ENCODE results near the gene HIPK3. TPM values are rescaled to one million over a fixed set of nuclear protein-coding genes. Genes with fewer than 3 reads are reported as not detected.
"Not testable (repeated sequence)": the region's sequence is repeated elsewhere in the genome, so short reads cannot be mapped to it uniquely, and the experiment has no call there.

HIPK3 gene
- total RNA-seq, 2 donors from 2014 or later, result 31.9 to 36.5 TPM

DNA sequence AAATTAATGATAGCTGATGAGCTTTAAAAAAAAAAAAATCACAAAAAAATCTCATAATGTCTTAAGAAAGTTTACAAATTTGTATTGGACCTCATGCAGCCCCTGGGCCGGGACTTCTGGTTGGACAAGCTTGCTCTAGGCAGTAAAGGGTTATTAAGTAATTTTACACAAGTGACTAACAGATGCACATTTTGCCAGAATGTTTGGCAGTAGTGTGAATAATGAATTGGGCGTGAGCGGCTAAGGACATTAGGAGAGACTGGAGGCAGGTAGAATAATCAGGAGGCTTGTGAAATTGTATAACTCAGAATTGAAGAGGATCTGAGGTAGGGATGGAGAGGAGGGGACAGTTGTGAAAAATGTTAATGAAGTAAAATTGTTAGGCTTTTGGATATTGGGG, 77.4 kb downstream of the HIPK3 start:
- no peak for ATAC-seq (replicated peaks)
- peaks cover 22% of the 10 kb centered on the region for H3K36me3 Mint-ChIP-seq (ENCODE audit: low read depth)
- no peak overlapping the region for H3K27ac Mint-ChIP-seq
- no peaks in the 10 kb centered on the region for H3K9me3 Mint-ChIP-seq
- H3K27me3 Mint-ChIP-seq, result no peaks in the 10 kb centered on the region
- H3K4me1 Mint-ChIP-seq, result no peaks in the 10 kb centered on the region
- no peak overlapping the region for H3K4me3 Mint-ChIP-seq

DNA sequence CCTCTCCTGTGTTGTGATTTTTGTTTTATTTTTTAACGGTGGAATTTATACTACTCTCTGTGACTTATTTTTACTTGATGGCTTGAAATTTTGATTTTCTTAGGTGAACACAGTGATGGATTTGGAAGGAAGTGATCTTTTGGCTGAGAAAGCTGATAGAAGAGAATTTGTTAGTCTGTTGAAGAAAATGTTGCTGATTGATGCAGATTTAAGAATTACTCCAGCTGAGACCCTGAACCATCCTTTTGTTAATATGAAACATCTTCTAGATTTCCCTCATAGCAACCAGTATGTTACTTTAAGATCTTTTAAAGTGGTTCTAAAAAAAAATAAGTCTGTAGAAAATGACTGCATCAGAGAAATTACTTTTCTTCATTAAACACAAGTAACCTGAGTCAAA, 82.1 kb downstream of the HIPK3 start:
- ATAC-seq (replicated peaks), result no peak
- Mint-ChIP-seq H3K27ac (no peak overlapping the region), H3K36me3 (ENCODE audit: low read depth) (peaks cover 40% of the 10 kb centered on the region), H3K9me3 (no peaks in the 10 kb centered on the region), H3K4me1 (no peaks in the 10 kb centered on the region), H3K4me3 (no peak overlapping the region), H3K27me3 (no peaks in the 10 kb centered on the region)

DNA sequence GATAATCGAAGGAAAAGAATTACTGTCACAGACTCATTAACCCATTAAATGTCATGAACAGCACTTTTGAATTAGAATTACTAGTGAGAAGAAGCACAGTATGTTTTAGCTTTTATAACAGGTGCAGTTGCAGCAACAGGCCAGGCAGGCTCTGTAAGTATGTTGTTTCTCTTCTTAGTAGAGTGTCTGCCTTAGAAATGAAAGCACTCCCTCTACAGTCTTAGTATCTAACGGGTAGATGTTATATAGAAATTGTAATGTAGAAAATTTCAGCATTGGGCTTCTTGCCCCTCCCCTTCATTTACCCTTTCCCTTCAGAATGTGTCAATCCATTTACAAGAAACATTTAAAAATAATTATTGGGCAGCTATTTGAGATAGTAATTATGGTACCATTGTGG, 87.4 kb downstream of the HIPK3 start:
- ATAC-seq (replicated peaks), result no peak
- Mint-ChIP-seq H3K36me3 (ENCODE audit: low read depth) (peaks cover 69% of the 10 kb centered on the region), H3K27me3 (no peaks in the 10 kb centered on the region), H3K4me1 (no peaks in the 10 kb centered on the region), H3K9me3 (no peaks in the 10 kb centered on the region), H3K27ac (no peak overlapping the region), H3K4me3 (no peak overlapping the region)

DNA sequence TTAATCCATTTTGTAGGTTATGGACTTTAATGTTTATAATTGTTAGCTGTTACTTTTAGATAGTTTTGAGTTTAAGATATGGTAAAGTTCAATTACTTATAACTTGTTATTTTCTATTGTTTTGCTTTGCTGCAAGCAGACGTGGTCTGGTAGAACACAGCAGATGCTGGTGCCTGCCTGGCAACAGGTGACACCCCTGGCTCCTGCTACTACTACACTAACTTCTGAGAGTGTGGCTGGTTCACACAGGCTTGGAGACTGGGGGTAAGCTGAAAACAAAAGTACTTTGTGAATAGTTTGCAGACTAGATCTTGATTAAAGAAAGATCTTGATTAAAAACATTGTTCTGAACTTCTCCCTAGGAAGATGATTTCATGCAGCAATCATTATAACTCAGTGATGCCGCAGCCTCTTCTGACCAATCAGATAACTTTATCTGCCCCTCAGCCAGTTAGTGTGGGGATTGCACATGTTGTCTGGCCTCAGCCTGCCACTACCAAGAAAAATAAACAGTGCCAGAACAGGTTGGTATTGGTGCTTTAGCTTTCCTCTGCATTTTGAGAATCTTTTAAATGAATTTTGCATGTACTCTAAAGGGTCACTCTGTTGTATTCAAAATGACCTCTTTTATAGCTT, 90.4 kb downstream of the HIPK3 start:
- no peaks in the 10 kb centered on the region for H3K4me1 Mint-ChIP-seq
- H3K27me3 Mint-ChIP-seq, result no peaks in the 10 kb centered on the region
- ATAC-seq (replicated peaks), result no peak
- no peak overlapping the region for H3K4me3 Mint-ChIP-seq
- peaks cover 73% of the 10 kb centered on the region for H3K36me3 Mint-ChIP-seq (ENCODE audit: low read depth)
- no peak overlapping the region for H3K27ac Mint-ChIP-seq
- H3K9me3 Mint-ChIP-seq, result no peaks in the 10 kb centered on the region

DNA sequence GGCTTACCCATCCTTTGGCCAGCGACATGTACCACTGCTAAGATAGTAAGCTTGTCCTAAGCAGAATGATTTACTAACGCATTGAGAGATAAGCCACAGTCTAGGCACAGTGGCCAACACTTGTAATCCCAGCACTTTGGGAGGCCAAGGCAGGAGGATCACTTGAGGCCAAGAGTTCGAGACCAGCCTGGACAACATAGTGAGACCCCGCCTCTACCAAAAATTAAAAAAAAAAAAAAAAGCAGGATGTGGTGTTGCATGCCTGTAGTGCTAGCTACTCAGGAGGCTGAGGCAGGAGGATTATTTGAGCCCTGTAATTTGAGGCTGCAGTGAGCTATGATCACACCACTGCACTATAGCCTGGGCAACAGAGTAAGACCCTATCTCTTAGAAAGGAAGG, 93.1 kb downstream of the HIPK3 start:
- no peaks in the 10 kb centered on the region for H3K9me3 Mint-ChIP-seq
- no peaks in the 10 kb centered on the region for H3K27me3 Mint-ChIP-seq
- peaks cover 98% of the 10 kb centered on the region for H3K36me3 Mint-ChIP-seq (ENCODE audit: low read depth)
- ATAC-seq (replicated peaks), result no peak
- H3K27ac Mint-ChIP-seq, result no peak overlapping the region
- H3K4me1 Mint-ChIP-seq, result no peaks in the 10 kb centered on the region
- H3K4me3 Mint-ChIP-seq, result no peak overlapping the region

DNA sequence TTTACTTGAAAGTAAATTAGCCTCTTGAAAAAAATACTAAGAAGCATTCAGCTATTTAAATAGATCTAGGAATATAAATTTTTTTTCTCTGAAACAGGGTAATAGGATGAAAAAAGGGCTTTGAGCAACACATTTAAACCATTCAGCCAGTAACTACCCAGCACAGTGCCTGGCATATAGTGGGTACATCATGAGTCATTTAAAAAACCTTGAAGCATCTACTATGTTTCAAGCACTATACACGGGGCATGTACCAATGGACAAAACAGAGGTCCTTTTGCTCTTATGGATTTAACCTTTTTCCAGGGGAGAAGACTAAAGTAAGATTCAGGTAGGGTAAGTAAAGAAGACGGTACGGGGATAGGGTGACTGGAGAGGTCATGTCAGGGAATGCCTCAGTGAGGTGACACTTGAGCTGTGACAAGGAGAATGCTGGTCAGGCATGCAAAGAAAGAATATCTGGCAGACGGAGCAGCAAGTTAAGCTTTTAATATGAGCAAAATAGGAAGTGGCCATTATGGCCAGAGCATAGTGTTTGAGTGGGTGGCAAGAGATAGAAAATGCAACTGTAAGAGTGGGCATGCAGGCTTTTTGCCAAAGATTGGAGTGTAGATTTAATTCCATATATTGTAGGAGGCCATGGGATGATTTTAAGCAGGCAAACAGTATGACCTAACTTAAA, 101.1 kb downstream of the HIPK3 start:
- no peak for ATAC-seq (replicated peaks)

DNA sequence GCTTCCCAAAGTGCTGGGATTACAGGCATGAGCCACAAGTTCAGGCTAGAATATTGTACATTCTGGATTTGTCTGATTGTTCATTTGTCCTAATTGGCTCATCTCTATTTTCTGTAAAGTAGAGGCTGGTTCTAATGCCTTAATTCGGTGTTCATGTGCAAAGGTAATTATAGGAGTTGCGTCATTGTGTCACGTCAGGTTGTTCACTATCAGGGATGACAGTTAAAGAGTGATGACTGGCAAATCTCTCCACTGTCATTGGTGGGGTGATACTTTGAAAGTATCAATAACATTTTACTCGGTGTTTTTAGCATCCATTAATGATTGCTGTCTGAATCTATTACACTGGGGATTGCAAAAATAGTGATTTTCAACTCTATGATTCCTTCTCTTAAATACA, 103.5 kb downstream of the HIPK3 start:
- Mint-ChIP-seq H3K27ac (no peak overlapping the region), H3K36me3 (ENCODE audit: low read depth) (no peaks in the 10 kb centered on the region), H3K4me3 (no peak overlapping the region), H3K4me1 (no peaks in the 10 kb centered on the region), H3K27me3 (peaks cover 5% of the 10 kb centered on the region), H3K9me3 (no peaks in the 10 kb centered on the region)
- ATAC-seq (replicated peaks), result no peak

More for the DNA sequence above, 101.1 kb downstream of the HIPK3 start:
- no peaks in the 10 kb centered on the region for H3K4me1 Mint-ChIP-seq
- H3K27ac Mint-ChIP-seq, result no peak overlapping the region
- H3K4me3 Mint-ChIP-seq, result no peak overlapping the region
- H3K9me3 Mint-ChIP-seq, result no peaks in the 10 kb centered on the region
- H3K27me3 Mint-ChIP-seq, result no peaks in the 10 kb centered on the region
- H3K36me3 Mint-ChIP-seq (ENCODE audit: low read depth), result peaks cover 22% of the 10 kb centered on the region

DNA sequence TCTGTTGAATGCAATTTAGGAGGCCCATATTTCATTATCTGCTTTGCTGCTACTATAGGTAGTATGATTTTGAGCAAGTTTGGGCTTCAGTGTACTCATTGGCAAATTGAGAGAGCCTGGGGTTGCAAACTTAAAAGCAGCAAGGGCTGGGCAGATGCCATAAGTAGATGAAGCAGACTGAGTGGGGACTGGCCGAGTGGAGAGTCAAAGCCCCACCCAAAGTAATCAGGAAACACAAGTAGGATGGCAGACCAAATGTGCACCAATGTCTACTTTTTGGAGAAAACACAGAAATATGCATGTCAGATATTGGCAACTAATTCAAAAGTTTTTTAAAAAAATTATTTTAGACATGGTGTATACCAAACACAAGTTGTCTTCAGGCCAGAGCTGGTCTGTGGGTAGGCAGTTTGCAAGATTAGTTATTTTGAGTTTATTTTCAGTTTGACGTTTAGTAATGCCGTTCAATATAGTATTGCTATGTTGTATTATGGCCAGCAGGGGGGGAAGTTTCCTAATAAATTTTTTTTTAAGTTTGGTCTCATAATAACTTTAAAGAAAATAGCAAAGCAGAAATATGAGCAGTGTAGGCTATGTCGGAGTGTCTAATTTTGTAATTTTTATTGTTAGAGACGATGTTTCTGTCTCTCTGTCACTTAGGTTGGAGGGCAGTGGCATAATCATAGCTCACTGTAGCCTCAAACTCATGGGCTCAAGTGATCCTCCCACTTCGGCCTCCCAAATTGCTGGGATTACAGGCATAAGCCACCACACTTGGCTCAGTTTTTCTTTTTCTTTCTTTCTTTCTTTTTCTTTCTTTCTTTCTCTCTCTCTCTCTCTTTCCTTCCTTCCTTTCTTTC, 105.1 kb downstream of the HIPK3 start:
- Mint-ChIP-seq H3K4me1 (no peaks in the 10 kb centered on the region), H3K9me3 (no peaks in the 10 kb centered on the region)

DNA sequence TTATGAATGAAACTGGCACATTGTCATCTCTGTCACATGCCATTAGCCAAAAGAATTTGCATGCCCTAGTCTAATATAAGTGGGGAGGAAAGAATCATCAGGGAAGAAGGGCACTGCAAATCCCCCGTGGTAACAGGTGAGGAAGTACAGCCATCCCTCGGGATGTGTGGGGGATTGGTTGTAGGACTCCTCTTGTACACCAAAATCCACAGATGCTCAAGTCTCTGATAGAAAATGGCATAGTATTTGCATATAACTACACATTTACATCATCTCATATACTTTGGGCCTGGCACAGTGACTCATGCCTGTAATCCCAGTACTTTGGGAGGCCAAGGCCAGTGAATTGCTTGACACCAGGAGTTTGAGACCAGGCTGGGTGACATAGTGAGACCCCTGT, 109.7 kb downstream of the HIPK3 start:
- Mint-ChIP-seq H3K36me3 (ENCODE audit: low read depth) (no peaks in the 10 kb centered on the region), H3K9me3 (no peaks in the 10 kb centered on the region), H3K27me3 (peaks cover 10% of the 10 kb centered on the region), H3K27ac (no peak overlapping the region), H3K4me1 (no peaks in the 10 kb centered on the region), H3K4me3 (no peak overlapping the region)
- no peak for ATAC-seq (replicated peaks)

More for the DNA sequence above, 105.1 kb downstream of the HIPK3 start:
- Mint-ChIP-seq H3K27ac (no peak overlapping the region), H3K36me3 (ENCODE audit: low read depth) (no peaks in the 10 kb centered on the region), H3K27me3 (peaks cover 7% of the 10 kb centered on the region), H3K4me3 (no peak overlapping the region)
- peak; percentile 49 for ATAC-seq (replicated peaks)

DNA sequence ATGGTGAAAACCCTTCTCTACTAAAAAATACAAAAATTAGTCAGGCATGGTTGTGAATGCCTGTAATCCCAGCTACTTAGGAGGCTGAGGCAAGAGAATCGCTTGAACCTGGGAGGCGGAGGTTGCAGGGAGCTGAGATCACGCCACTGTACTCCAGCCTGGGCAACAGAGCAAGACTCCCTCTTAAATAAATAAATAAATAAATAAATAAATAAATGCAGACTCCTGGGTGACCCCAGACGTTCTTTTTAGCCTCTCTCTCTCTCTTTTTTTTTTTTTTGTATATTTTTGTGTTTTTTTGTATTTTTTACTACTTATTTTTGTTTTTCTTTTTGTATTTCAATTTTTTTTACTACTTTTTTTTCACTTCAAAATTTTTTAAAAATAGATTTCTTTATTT, 111.3 kb downstream of the HIPK3 start:
- not testable (repeated sequence) for H3K9me3 Mint-ChIP-seq; ATAC-seq (replicated peaks); H3K4me3 Mint-ChIP-seq; H3K36me3 Mint-ChIP-seq (ENCODE audit: low read depth); H3K27ac Mint-ChIP-seq; H3K4me1 Mint-ChIP-seq
- peaks cover 13% of the 10 kb centered on the region for H3K27me3 Mint-ChIP-seq

DNA sequence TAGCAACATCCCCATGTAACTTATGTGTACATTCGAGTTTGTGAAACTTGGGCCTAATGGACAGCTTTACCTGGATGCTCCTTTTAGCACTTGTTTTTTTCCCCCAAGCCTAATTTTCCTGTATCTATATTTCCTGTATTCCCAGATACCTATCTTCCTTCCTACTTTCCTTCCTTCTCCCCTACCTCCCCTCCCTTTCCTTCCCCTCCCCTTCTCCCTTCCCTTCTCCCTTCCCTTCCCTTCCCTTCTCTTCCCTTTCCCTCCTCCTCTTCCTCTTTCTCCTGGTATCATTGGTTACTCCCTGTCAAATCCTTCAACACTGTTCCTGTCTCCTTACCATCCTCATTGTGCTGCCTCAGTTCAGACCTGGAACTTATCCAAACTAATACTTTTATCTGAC, 111.8 kb downstream of the HIPK3 start:
- H3K9me3 Mint-ChIP-seq, result no peaks in the 10 kb centered on the region
- peaks cover 16% of the 10 kb centered on the region for H3K27me3 Mint-ChIP-seq
- no peak overlapping the region for H3K27ac Mint-ChIP-seq
- no peak overlapping the region for H3K4me3 Mint-ChIP-seq
- no peaks in the 10 kb centered on the region for H3K36me3 Mint-ChIP-seq (ENCODE audit: low read depth)
- no peak for ATAC-seq (replicated peaks)
- H3K4me1 Mint-ChIP-seq, result no peaks in the 10 kb centered on the region

DNA sequence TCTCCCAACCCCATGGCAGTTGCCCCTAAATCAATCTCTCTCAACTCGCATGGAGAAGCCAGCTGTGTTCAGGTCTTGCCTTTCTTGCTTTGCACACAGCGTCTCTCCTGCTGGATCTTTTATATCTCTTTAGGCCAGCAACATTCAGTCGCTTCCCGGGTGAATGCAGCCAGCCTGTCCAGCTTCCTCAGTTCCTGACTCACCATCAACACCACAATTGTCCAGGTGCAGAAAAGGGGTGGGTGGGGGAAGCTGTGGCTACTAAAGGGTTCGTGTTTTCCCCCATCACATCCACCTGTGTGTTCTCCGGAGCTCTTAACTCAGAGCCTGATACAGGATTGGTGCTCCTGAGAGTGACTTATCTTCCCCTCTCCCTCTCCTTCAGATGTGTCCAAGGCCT, 116.5 kb downstream of the HIPK3 start:
- no peaks in the 10 kb centered on the region for H3K9me3 Mint-ChIP-seq
- no peaks in the 10 kb centered on the region for H3K4me1 Mint-ChIP-seq
- no peak overlapping the region for H3K27ac Mint-ChIP-seq
- ATAC-seq (replicated peaks), result no peak
- H3K27me3 Mint-ChIP-seq, result peaks cover 34% of the 10 kb centered on the region
- no peaks in the 10 kb centered on the region for H3K36me3 Mint-ChIP-seq (ENCODE audit: low read depth)
- no peak overlapping the region for H3K4me3 Mint-ChIP-seq

DNA sequence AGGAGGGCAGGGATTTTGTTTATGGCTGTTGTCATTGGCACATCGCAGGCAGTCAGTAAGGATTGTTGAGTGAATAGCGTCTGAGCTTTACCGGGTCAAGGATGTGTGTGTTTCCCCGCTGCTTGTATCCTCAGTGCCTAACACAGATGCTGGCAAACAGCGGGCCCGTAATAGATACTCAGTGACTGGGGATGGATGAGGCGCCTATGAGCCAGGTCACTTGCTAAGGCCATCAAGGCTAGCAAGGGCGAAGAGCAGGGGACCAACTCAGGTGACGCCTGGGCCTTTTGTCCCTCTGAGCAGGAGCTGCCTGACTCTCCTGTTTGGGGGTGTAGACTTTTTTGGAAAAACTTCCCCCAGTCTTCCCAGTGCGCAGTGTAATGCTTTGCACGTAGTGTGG, 118.1 kb downstream of the HIPK3 start:
- no peaks in the 10 kb centered on the region for H3K9me3 Mint-ChIP-seq
- H3K36me3 Mint-ChIP-seq (ENCODE audit: low read depth), result no peaks in the 10 kb centered on the region
- H3K4me1 Mint-ChIP-seq, result no peaks in the 10 kb centered on the region
- no peak overlapping the region for H3K27ac Mint-ChIP-seq
- H3K27me3 Mint-ChIP-seq, result peaks cover 42% of the 10 kb centered on the region
- ATAC-seq (replicated peaks), result no peak
- H3K4me3 Mint-ChIP-seq, result peak overlapping the region; percentile 37

DNA sequence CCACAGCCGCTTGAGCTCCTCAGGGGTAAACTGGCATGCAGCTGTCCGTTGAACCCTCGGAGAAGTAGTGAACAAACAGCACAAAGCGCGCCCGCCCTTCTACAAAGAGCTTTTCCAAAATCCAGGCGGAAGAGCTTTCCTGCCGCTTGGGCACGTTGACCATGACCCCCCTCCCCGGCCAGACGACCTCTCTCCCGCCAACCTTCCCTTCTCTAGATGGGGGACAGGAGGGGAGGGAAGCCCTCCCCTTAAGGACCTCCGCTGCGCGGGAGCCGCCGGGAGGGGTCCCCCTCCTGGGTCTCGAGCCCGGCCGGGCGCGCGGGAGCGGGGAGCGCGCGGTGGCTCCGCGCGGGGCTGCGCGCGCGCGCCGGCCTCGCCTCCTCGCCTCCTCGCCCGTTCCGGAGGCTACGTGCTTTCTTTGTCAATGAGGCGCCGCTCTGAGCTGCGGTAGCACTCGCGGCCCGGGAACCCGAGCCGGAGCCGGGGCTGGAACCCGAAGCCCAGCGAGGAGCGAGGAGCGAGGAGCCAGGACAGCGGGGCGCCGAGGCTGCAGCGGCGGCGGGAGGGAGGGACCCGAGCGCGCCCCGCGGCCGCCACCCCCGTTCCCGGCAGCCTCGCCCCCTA, 118.6 kb downstream of the HIPK3 start, which contains the start of gene KIAA1549L:
Gene KIAA1549L (plus strand): TSS at position 421 of the 624 bp plus-strand sequence.
- no peak for ATAC-seq (replicated peaks)
- Mint-ChIP-seq H3K36me3 (ENCODE audit: low read depth) (no peaks in the 10 kb centered on the region), H3K27ac (no peak within 1 kb of the TSS), H3K27me3 (peaks cover 41% of the 10 kb centered on the region), H3K9me3 (no peaks in the 10 kb centered on the region), H3K4me3 (peak within 1 kb of the TSS; percentile 37), H3K4me1 (no peaks in the 10 kb centered on the region)
